H9 (cell line): ENCODE measurements around the gene SZT2. TPM values are rescaled to one million over a fixed set of nuclear protein-coding genes. Genes with fewer than 3 reads are reported as not detected.
"Not testable (repeated sequence)": the region's sequence is repeated elsewhere in the genome, so short reads cannot be mapped to it uniquely, and the experiment has no call there.

Experiments
- DNase-seq: peaks from one replicate; pipeline ENCODE4 v3.0.0-alpha.2; 2017
- H2AFZ ChIP-seq: one replicate; pipeline ENCODE4 v1.6.1; 2013; ENCODE audit warnings: mild to moderate bottlenecking, low read length, control low read depth, moderate library complexity
- H2AK5ac ChIP-seq: 2 replicates; pipeline ENCODE4 v1.6.1; 2013; ENCODE audit warnings: low read length, control low read depth, mixed read lengths; ENCODE audit not compliant: insufficient read length
- H2BK120ac ChIP-seq: one replicate; pipeline ENCODE4 v1.6.1; 2013; ENCODE audit warnings: low read depth, mild to moderate bottlenecking, low read length, control low read depth, inconsistent platforms; ENCODE audit not compliant: poor library complexity, severe bottlenecking
- H2BK12ac ChIP-seq: 2 replicates; pipeline ENCODE4 v1.6.1; 2013; ENCODE audit warnings: low read length, control low read depth, mixed read lengths, low read depth; ENCODE audit not compliant: insufficient read length
- H2BK15ac ChIP-seq: 2 replicates; pipeline ENCODE4 v1.6.1; 2013; ENCODE audit warnings: low read depth, low read length, control low read depth
- H2BK20ac ChIP-seq: one replicate; pipeline ENCODE4 v1.6.1; 2013; ENCODE audit warnings: low read depth, mild to moderate bottlenecking, low read length, control low read depth, inconsistent platforms; ENCODE audit not compliant: poor library complexity, severe bottlenecking
- H2BK5ac ChIP-seq: 2 replicates; pipeline ENCODE4 v1.6.1; 2013; ENCODE audit warnings: low read length, control low read depth, mixed read lengths; ENCODE audit not compliant: insufficient read length
- H3K14ac ChIP-seq: 2 replicates; pipeline ENCODE4 v1.6.1; 2013; ENCODE audit warnings: low read length, control low read depth; ENCODE audit not compliant: insufficient read depth
- H3K18ac ChIP-seq: 2 replicates; pipeline ENCODE4 v1.6.1; 2013; ENCODE audit warnings: low read depth, mild to moderate bottlenecking, mixed read lengths, low read length, control low read depth; ENCODE audit not compliant: insufficient read length
- H3K23ac ChIP-seq: 2 replicates; pipeline ENCODE4 v1.6.1; 2013; ENCODE audit warnings: low read length, control low read depth, mixed read lengths, low read depth; ENCODE audit not compliant: insufficient read length
- H3K23me2 ChIP-seq: 2 replicates; pipeline ENCODE4 v1.6.1; 2013; ENCODE audit warnings: low read depth, mild to moderate bottlenecking, mixed read lengths, low read length, control low read depth; ENCODE audit not compliant: insufficient read length, poor library complexity, severe bottlenecking
- H3K27ac ChIP-seq: 2 replicates; pipeline ENCODE4 v1.5.1; 2013; ENCODE audit warnings: low read length, control low read depth, mixed read lengths, low read depth; ENCODE audit not compliant: insufficient read length
- H3K27me3 ChIP-seq: 2 replicates; pipeline ENCODE4 v1.6.1; 2013; ENCODE audit warnings: low read length, control low read depth, inconsistent platforms; ENCODE audit not compliant: insufficient read depth
- H3K4ac ChIP-seq: 2 replicates; pipeline ENCODE4 v1.6.1; 2013; ENCODE audit warnings: low read depth, mild to moderate bottlenecking, control low read depth, inconsistent platforms, low read length, moderate library complexity
- H3K4me1 ChIP-seq: 2 replicates; pipeline ENCODE4 v1.6.1; 2013; ENCODE audit warnings: low read length, control low read depth, inconsistent platforms; ENCODE audit not compliant: insufficient read depth
- H3K4me2 ChIP-seq: 2 replicates; pipeline ENCODE4 v1.6.1; 2013; ENCODE audit warnings: low read length, control low read depth, mixed read lengths; ENCODE audit not compliant: insufficient read length, insufficient read depth
- H3K56ac ChIP-seq: 2 replicates; pipeline ENCODE4 v1.6.1; 2013; ENCODE audit warnings: low read depth, mild to moderate bottlenecking, mixed read lengths, low read length, control low read depth; ENCODE audit not compliant: insufficient read length
- H3K79me1 ChIP-seq: 2 replicates; pipeline ENCODE4 v1.6.1; 2013; ENCODE audit warnings: low read depth, mild to moderate bottlenecking, moderate library complexity, low read length, control low read depth, inconsistent platforms; ENCODE audit not compliant: insufficient read depth, poor library complexity, severe bottlenecking
- H3K79me2 ChIP-seq: 2 replicates; pipeline ENCODE4 v1.6.1; 2013; ENCODE audit warnings: low read length, control low read depth, inconsistent platforms; ENCODE audit not compliant: insufficient read depth
- H3K9ac ChIP-seq: 2 replicates; pipeline ENCODE4 v1.6.1; 2013; ENCODE audit warnings: low read length, control low read depth, mixed read lengths; ENCODE audit not compliant: insufficient read length; ENCODE audit errors: extremely low read depth
- H3K9me3 ChIP-seq: one replicate; pipeline ENCODE4 v1.6.1; 2013; ENCODE audit warnings: low read depth, low read length, inconsistent platforms; ENCODE audit not compliant: control insufficient read depth
- H3T11ph ChIP-seq: one replicate; pipeline ENCODE4 v1.6.1; 2013; ENCODE audit warnings: mild to moderate bottlenecking, low read length, control low read depth, inconsistent platforms
- H4K20me1 ChIP-seq: one replicate; pipeline ENCODE4 v1.6.1; 2013; ENCODE audit not compliant: control insufficient read depth, insufficient read length, insufficient read depth
- H4K5ac ChIP-seq: 2 replicates; pipeline ENCODE4 v1.6.1; 2013; ENCODE audit warnings: low read depth, mild to moderate bottlenecking, mixed read lengths, low read length, control low read depth; ENCODE audit not compliant: insufficient read length
- H4K8ac ChIP-seq: replicated peaks from 2 replicates; pipeline ENCODE4 v1.6.1; 2013; ENCODE audit warnings: low read length, control low read depth, mixed read lengths, low read depth; ENCODE audit not compliant: insufficient read length
- H4K91ac ChIP-seq: 2 replicates; pipeline ENCODE4 v1.6.1; 2013; ENCODE audit warnings: low read depth, mild to moderate bottlenecking, moderate library complexity, mixed read lengths, low read length, control low read depth; ENCODE audit not compliant: insufficient read length
- H3K27ac Mint-ChIP-seq, 3 experiments: 2 replicates in 2 of 3; 3 replicates in 1 of 3; pipeline ENCODE4 v1.8.0; 2020 to 2021; ENCODE audit warnings: mixed read lengths in 3 of 3, mild to moderate bottlenecking in 1 of 3, moderate library complexity in 1 of 3
- H3K27me3 Mint-ChIP-seq: 2 replicates; pipeline ENCODE4 v1.8.0; 2021; ENCODE audit warnings: low read depth, mild to moderate bottlenecking, moderate library complexity, mixed read lengths
- H3K36me3 Mint-ChIP-seq, 3 experiments: 2 replicates in 2 of 3; 3 replicates in 1 of 3; pipeline ENCODE4 v1.8.0; 2020 to 2021; ENCODE audit warnings: low read depth in 3 of 3, mixed read lengths in 3 of 3; ENCODE audit not compliant: insufficient read depth in 1 of 3
- H3K4me1 Mint-ChIP-seq, 2 experiments: 2 replicates each; pipeline ENCODE4 v1.8.0; 2020; ENCODE audit warnings: mixed read lengths in 2 of 2
- H3K4me3 Mint-ChIP-seq, 2 experiments: 2 replicates in 1 of 2; 3 replicates in 1 of 2; pipeline ENCODE4 v1.8.0; 2020 to 2021; ENCODE audit warnings: mild to moderate bottlenecking in 2 of 2, mixed read lengths in 2 of 2, moderate library complexity in 1 of 2
- H3K9me3 Mint-ChIP-seq, 2 experiments: 2 replicates in 1 of 2; 3 replicates in 1 of 2; pipeline ENCODE4 v1.8.0; 2020; ENCODE audit warnings: mild to moderate bottlenecking in 2 of 2, mixed read lengths in 2 of 2, moderate library complexity in 1 of 2
- WGBS: extraction: QIAGEN DNeasy Blood & Tissue Kit; methylation state at CpG from one replicate; pipeline ENCODE4 v1.1.7; 2013; ENCODE audit warnings: missing lambda C conversion rate, low lambda C conversion rate, mixed read lengths; ENCODE audit not compliant: insufficient read length; ENCODE audit errors: extremely low coverage; 5-methylcytosine and 5-hydroxymethylcytosine counted together
- total RNA-seq: library from RNA; stranded (reverse); gene quantifications from 2 replicates; pipeline ENCODE4 v1.2.1, GENCODE V29; 2021
- TF ChIP-seq, protein P1 (sequence below): fragments of 200-600 bp; sonication (generic); conservative IDR thresholded peaks from 3 replicates; pipeline ENCODE4 v1.8.0; 2021; ENCODE audit warnings: antibody characterized with exemption, mild to moderate bottlenecking

The SZT2 gene
- total RNA-seq, 1 experiment from 2014 or later = 16.8 TPM

GRCh38 chr1:43398227-43398626, 8.5 kb downstream of the SZT2 start:
- no CpG with 5 or more reads among the region's 3 CpGs for WGBS
- H3K23ac ChIP-seq = no peak overlapping the region
- no peak overlapping the region for H3K56ac ChIP-seq
- H3K27ac ChIP-seq = no peak overlapping the region
- no peaks in the 10 kb centered on the region for H3K4me1 ChIP-seq
- no peaks in the 10 kb centered on the region for H3K79me1 ChIP-seq
- H4K91ac ChIP-seq = no peak overlapping the region
- DNase-seq = no peak
- H2BK5ac ChIP-seq = no peak overlapping the region
- H2AFZ ChIP-seq = no peak overlapping the region
- TF ChIP-seq, protein P1, sequence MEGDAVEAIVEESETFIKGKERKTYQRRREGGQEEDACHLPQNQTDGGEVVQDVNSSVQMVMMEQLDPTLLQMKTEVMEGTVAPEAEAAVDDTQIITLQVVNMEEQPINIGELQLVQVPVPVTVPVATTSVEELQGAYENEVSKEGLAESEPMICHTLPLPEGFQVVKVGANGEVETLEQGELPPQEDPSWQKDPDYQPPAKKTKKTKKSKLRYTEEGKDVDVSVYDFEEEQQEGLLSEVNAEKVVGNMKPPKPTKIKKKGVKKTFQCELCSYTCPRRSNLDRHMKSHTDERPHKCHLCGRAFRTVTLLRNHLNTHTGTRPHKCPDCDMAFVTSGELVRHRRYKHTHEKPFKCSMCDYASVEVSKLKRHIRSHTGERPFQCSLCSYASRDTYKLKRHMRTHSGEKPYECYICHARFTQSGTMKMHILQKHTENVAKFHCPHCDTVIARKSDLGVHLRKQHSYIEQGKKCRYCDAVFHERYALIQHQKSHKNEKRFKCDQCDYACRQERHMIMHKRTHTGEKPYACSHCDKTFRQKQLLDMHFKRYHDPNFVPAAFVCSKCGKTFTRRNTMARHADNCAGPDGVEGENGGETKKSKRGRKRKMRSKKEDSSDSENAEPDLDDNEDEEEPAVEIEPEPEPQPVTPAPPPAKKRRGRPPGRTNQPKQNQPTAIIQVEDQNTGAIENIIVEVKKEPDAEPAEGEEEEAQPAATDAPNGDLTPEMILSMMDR = no peak
- H3T11ph ChIP-seq = no peak overlapping the region
- H2BK120ac ChIP-seq = no peak overlapping the region
- no peaks in the 10 kb centered on the region for H3K9me3 Mint-ChIP-seq
- no peak overlapping the region for H2BK15ac ChIP-seq
- H3K23me2 ChIP-seq = no peaks in the 10 kb centered on the region
- no peaks in the 10 kb centered on the region for H3K9me3 ChIP-seq
- no peak overlapping the region; a peak in 1 of 7 replicates for H3K27ac Mint-ChIP-seq
- no peaks in the 10 kb centered on the region for H3K4me1 Mint-ChIP-seq
- H3K18ac ChIP-seq = no peak overlapping the region
- no peak overlapping the region for H3K4ac ChIP-seq
- H3K4me3 Mint-ChIP-seq = no peak overlapping the region
- no peak overlapping the region for H2AK5ac ChIP-seq
- H2BK12ac ChIP-seq = no peak overlapping the region
- H3K14ac ChIP-seq = no peak overlapping the region
- H3K27me3 ChIP-seq = no peaks in the 10 kb centered on the region
- H2BK20ac ChIP-seq = no peak overlapping the region
- H3K9ac ChIP-seq = no peak overlapping the region
- peaks cover 0 to 10% (median 2%) of the 10 kb centered on the region in 3 experiments; a peak in 4 of 7 replicates for H3K36me3 Mint-ChIP-seq
- no peak overlapping the region for H4K5ac ChIP-seq
- H3K4me2 ChIP-seq = no peak overlapping the region
- H3K79me2 ChIP-seq = no peaks in the 10 kb centered on the region; the same call in 1 of the 2 replicates
- no peak overlapping the region for H4K8ac ChIP-seq
- no peaks in the 10 kb centered on the region for H4K20me1 ChIP-seq
- H3K27me3 Mint-ChIP-seq = no peaks in the 10 kb centered on the region

GRCh38 chr1:43400441-43400840, 10.7 kb downstream of the SZT2 start:
- H3K9ac ChIP-seq, DNase-seq, H3K27ac Mint-ChIP-seq, H3K23me2 ChIP-seq, H3T11ph ChIP-seq, H3K79me1 ChIP-seq, H3K4me1 ChIP-seq, H2BK5ac ChIP-seq, H2AFZ ChIP-seq, H2BK12ac ChIP-seq, H2BK120ac ChIP-seq, H2AK5ac ChIP-seq, H3K56ac ChIP-seq, H3K9me3 ChIP-seq, H3K23ac ChIP-seq, H3K27me3 Mint-ChIP-seq, H3K18ac ChIP-seq, H3K27me3 ChIP-seq, H3K4me1 Mint-ChIP-seq, H4K8ac ChIP-seq, H4K20me1 ChIP-seq, H3K9me3 Mint-ChIP-seq, H4K91ac ChIP-seq, H2BK20ac ChIP-seq, H3K4ac ChIP-seq, H4K5ac ChIP-seq, H2BK15ac ChIP-seq, H3K4me3 Mint-ChIP-seq, H3K4me2 ChIP-seq, H3K79me2 ChIP-seq, H3K14ac ChIP-seq, H3K27ac ChIP-seq: not testable (repeated sequence)
- H3K36me3 Mint-ChIP-seq = peaks cover 2 to 26% (median 16%) of the 10 kb centered on the region in 3 experiments; a peak in 6 of 7 replicates
- WGBS = no CpG with 5 or more reads among the region's 9 CpGs
